ENCODE measurements around the gene NFIC. TPM values are rescaled to one million over a fixed set of nuclear protein-coding genes. Genes with fewer than 3 reads are reported as not detected.

The NFIC gene
- total RNA-seq, 1 donor from 2014 or later, result 1.2 TPM

DNA sequence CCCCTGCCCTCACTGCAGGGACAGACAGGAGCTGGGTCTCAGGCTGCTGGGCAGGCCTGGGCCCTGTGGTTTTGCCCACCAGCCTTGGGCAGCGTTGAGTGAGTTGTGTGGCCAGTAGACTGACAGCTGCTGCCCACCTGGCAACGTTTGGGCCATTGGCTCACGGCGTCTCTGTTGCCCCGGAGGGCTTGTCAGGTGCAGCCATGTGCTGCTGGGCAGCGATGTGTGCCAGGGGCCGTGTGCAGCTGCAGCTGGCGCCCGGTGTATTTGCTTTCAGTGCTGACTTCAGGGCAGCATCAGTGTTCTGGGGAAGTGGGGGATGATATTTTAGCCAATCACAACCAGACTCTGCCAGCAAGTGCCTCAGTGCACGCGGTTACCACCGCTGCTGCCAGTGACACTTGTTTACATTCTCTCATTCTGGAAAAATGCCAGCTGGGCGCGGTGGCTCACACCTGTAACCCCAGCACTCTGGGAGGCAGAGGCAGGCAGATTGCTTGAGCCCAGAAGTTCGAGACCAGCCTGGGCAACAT lies 150.4 kb downstream of the NFIC start:
- DNase-seq (ENCODE audit: low spot score in 2 of 2) (no peak), FAIRE-seq (no peak)

DNA sequence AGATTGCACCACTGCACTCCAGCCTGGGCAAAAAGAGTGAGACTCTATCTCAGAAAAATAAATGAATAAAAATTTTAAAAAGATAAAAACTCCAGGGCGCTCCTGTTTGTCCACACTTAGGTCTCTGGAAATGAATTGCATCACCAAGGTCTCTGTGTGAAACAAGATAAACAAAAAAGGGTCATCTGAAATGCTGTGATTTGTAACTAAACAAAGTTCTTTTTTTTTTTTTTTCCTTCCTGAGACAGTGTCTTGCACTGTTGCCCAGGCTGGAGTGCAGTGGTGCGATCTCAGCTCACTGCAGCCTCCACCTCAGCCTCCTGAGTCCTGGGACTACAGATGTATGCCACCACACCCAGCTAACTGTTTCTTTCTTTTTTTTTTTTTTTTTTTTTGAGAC lies 151.3 kb downstream of the NFIC start:
- FAIRE-seq, result no peak
- DNase-seq (ENCODE audit: low spot score in 2 of 2), result no peak

DNA sequence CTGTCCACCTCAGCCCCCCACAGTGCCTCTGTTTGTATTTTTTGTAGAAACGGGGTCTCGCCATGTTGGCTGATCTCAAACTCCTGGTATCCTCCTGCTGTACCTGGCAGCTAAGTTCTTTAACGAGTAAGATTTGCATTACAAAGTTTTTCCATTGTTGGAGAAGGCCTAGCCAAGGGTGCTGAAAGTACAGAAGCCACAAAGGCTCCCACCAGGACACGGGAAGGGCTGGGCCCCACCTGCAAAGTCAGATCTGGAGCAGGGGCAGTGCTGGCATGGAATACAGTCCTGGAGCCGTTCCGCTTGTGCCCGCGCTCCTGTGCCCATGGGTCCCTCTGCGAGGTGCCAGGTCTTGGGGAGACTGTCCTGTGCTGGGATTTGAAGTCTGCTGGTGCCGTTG lies 151.9 kb downstream of the NFIC start:
- DNase-seq (ENCODE audit: low spot score in 2 of 2), result no peak
- no peak for FAIRE-seq

DNA sequence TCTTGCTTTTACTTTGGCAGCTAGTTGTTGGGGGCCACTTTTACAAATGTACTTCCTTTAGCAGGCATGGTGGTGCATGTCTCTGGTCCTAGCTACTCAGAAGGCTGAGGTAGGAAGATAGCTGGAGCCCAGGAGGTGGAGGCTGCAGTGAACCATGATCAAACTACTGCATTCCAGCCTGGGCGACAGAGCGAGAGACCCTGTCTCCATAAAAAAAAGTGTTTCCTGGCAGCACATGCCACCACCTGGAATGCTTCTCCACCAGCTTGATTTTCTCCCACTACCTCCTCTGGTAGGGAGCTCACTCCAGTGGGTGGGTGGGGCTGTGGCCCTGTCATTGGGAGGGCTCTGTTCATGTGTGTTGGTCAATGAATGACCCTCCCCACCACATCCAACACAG lies 152.3 kb downstream of the NFIC start:
- no peak for FAIRE-seq
- DNase-seq (ENCODE audit: low spot score in 2 of 2), result no peak

Small RNA genes within 50 kb of the gene (small RNA-seq; reads per million reads assigned to genes)
- not detected for gene AC005514.1

Other genes starting within 250 kb of the NFIC start
- gene GNA15, start 230.6 kb upstream of the NFIC start, total RNA-seq, result 0.82 TPM
- 0.41 TPM for gene S1PR4, start 187.8 kb upstream of the NFIC start, total RNA-seq
- 13.9 TPM for gene NCLN, start 180.7 kb upstream of the NFIC start, total RNA-seq
- 50.1 TPM for gene CELF5, start 141.9 kb upstream of the NFIC start, total RNA-seq
- not detected for gene SMIM24, start 113.9 kb downstream of the NFIC start, total RNA-seq
- not detected for gene SMIM44, start 116.9 kb downstream of the NFIC start, total RNA-seq
- 11.8 TPM for gene DOHH, start 134.1 kb downstream of the NFIC start, total RNA-seq
- gene FZR1, start 139.7 kb downstream of the NFIC start, total RNA-seq, result 31.0 TPM
- gene TEKTIP1, start 172.6 kb downstream of the NFIC start, total RNA-seq, result 0.41 TPM
- 35.9 TPM for gene MFSD12, start 191.0 kb downstream of the NFIC start, total RNA-seq
- 13.9 TPM for gene HMG20B, start 206.4 kb downstream of the NFIC start, total RNA-seq
- under 0.01 TPM for gene GIPC3, start 218.9 kb downstream of the NFIC start, total RNA-seq
- 0.41 TPM for gene TBXA2R, start 240.3 kb downstream of the NFIC start, total RNA-seq

Data from frontal cortex (tissue), 4 donors.